K562 (cell line): Measurements from ENCODE around the gene DTL. TPM values are rescaled to one million over a fixed set of nuclear protein-coding genes. Genes with fewer than 3 reads are reported as not detected.

Source experiments
- ATAC-seq: fragments of 200-7000 bp; cut with Tn5 transposase; 3 replicates; pipeline ENCODE4 v1.9.1; 2020; ENCODE audit warnings: moderate library complexity
- BruUV-seq: library from RNA; stranded (reverse); fragments of 400-500 nt; replicated peaks from 2 replicates; lab custom pipeline; 2021; lab: Mats Ljungman, UMichigan
- CTCF ChIA-PET: fragments of 300-600 bp; formaldehyde crosslinking; extraction: SDS; loops from one replicate; lab custom pipeline; 2021; ENCODE audit warnings: low intra/inter-chr PET ratio; lab: Yijun Ruan, JAX
- POLR2A ChIA-PET: fragments of 300-600, 350-650 bp; sonication (Branson Sonifier 250); formaldehyde crosslinking; extraction: SDS; loops from one replicate; lab custom pipeline; 2021; ENCODE audit warnings: antibody characterized with exemption, inconsistent platforms; lab: Yijun Ruan, JAX
- DNase-seq, 4 experiments: peaks; one replicate each; pipeline versions ENCODE4 v3.0.0 to v3.0.0-alpha.2; 2011 to 2018; ENCODE audit warnings: low spot score in 3 of 4, mixed read lengths in 3 of 4; ENCODE audit errors: extremely low read depth in 1 of 4
- FAIRE-seq: peaks from 2 replicates; lab custom pipeline; 2011; peaks lifted over from hg19 to GRCh38; lab: Jason Lieb, UNC
- H2AFZ ChIP-seq: 2 replicates; pipeline ENCODE4 v1.6.0; 2011; ENCODE audit warnings: low read depth, low read length, control low read depth, inconsistent platforms
- H3K27ac ChIP-seq: fragments of 200-600 bp; 3 replicates; pipeline ENCODE4 v1.8.0; 2011; ENCODE audit warnings: low read depth, mild to moderate bottlenecking, control low read depth, inconsistent platforms, low read length, moderate library complexity, mixed read lengths; ENCODE audit errors: extremely low read depth
- H3K27me3 ChIP-seq, 2 experiments: fragments of 300-600 bp in 1 of 2; 2 replicates in 1 of 2; 3 replicates in 1 of 2; pipeline versions ENCODE4 v1.6.0 to v1.8.0; 2011; ENCODE audit warnings: inconsistent platforms in 2 of 2, low read length in 2 of 2, mild to moderate bottlenecking in 1 of 2, mixed read lengths in 1 of 2, moderate library complexity in 1 of 2; ENCODE audit not compliant: control insufficient read depth in 2 of 2, insufficient read depth in 2 of 2
- H3K36me3 ChIP-seq: fragments of 300-600 bp; 3 replicates; pipeline ENCODE4 v1.8.0; 2011; ENCODE audit warnings: mild to moderate bottlenecking, low read length, inconsistent platforms; ENCODE audit not compliant: control insufficient read depth, insufficient read depth
- H3K4me1 ChIP-seq, 2 experiments: fragments of 200-600 bp in 1 of 2; replicated peaks in 1 of 2; 2 replicates in 1 of 2; 3 replicates in 1 of 2; pipeline versions ENCODE4 v1.5.1 to v1.8.0; 2011; ENCODE audit warnings: inconsistent platforms in 2 of 2, low read length in 2 of 2, mild to moderate bottlenecking in 1 of 2, mixed read lengths in 1 of 2, moderate library complexity in 1 of 2; ENCODE audit not compliant: control insufficient read depth in 2 of 2, insufficient read depth in 2 of 2
- H3K4me2 ChIP-seq: 2 replicates; pipeline ENCODE4 v1.6.1; 2011; ENCODE audit warnings: low read length, control low read depth, inconsistent platforms, mixed read lengths; ENCODE audit not compliant: insufficient read depth
- H3K4me3 ChIP-seq: fragments of 200-600 bp; sonication (generic), shearing (Covaris generic); 2 replicates; pipeline ENCODE4 v1.5.1; 2016; ENCODE audit warnings: control low read depth, inconsistent platforms
- H3K79me2 ChIP-seq: fragments of 200-600 bp; 3 replicates; pipeline ENCODE4 v1.8.0; 2011; ENCODE audit warnings: low read length, inconsistent platforms; ENCODE audit not compliant: control insufficient read depth, insufficient read depth
- H3K9ac ChIP-seq, 2 experiments: 2 replicates each; pipeline versions ENCODE4 v1.6.0 to v1.6.1; 2011; ENCODE audit warnings: low read depth in 2 of 2, low read length in 2 of 2, control low read depth in 1 of 2, inconsistent platforms in 1 of 2, mild to moderate bottlenecking in 1 of 2, mixed read lengths in 1 of 2; ENCODE audit not compliant: insufficient read depth in 1 of 2
- H3K9me1 ChIP-seq: one replicate; pipeline ENCODE4 v1.6.0; 2011; ENCODE audit warnings: inconsistent platforms, mild to moderate bottlenecking, low read length, moderate library complexity; ENCODE audit not compliant: control insufficient read depth, insufficient read depth
- H3K9me3 ChIP-seq: replicated peaks from 2 replicates; pipeline ENCODE4 v1.5.1; 2011; ENCODE audit warnings: low read depth, low read length, inconsistent platforms; ENCODE audit not compliant: control insufficient read depth, insufficient read depth
- H4K20me1 ChIP-seq: replicated peaks from 2 replicates; pipeline ENCODE4 v1.6.1; 2011; ENCODE audit warnings: low read length, inconsistent platforms, mixed read lengths; ENCODE audit not compliant: control insufficient read depth, insufficient read depth
- DEAF1 ChIP-seq: fragments of 450-650 bp; formaldehyde crosslinking; IDR thresholded peaks from 2 replicates; pipeline ENCODE4 v1.4.0; 2020; ENCODE audit warnings: mild to moderate bottlenecking, moderate library complexity
- HNRNPL ChIP-seq: fragments of 200-400 bp; formaldehyde crosslinking; IDR thresholded peaks from 2 replicates; pipeline ENCODE4 v1.6.1; 2017; ENCODE audit warnings: low read depth, mild to moderate bottlenecking, low read length
- PRDM10 ChIP-seq: fragments of 450-650 bp; IDR thresholded peaks from 2 replicates; pipeline ENCODE4 v1.6.1; 2018; ENCODE audit not compliant: partially characterized antibody
- ZNF830 ChIP-seq: fragments of 250-450 bp; sonication (Bioruptor Pico); IDR thresholded peaks from 2 replicates; pipeline ENCODE4 v1.5.0; 2021; ENCODE audit warnings: mild to moderate bottlenecking
- WGBS: fragments of 100-300 bp; shearing (Covaris generic); methylation state at CpG from one replicate; pipeline ENCODE4 v1.1.6; 2016; ENCODE audit warnings: low coverage, mixed read lengths; ENCODE audit not compliant: insufficient coverage; ENCODE audit errors: missing lambda C conversion rate; 5-methylcytosine and 5-hydroxymethylcytosine counted together
- in situ Hi-C: fragments of 300-500 bp; cut with MboI; formaldehyde crosslinking; loops from 4 replicates; pipeline ENCODE4 v1.15.0; 2018; ENCODE audit warnings: inconsistent platforms, mixed read lengths
- intact Hi-C: fragments of 100-400 bp; cut with micrococcal nuclease; formaldehyde crosslinking; loops from 2 replicates; pipeline ENCODE4 v1.14.2; 2022
- polyA plus RNA-seq, 8 experiments: library from polyadenylated mRNA; depleted of rRNA in 4 of 8; stranded (reverse) in 5 of 8; unstranded in 3 of 8; fragments of >200 nt; fragmentation: Nextera tagmentation in 2 of 8; fragmentation: Illumina TruSeq in 1 of 8; extraction: Ambion mirVana in 2 of 8; extraction: Trizol in 1 of 8; gene quantifications; 2 replicates each; pipeline versions ENCODE4 v1.2.1 to v1.2.3, GENCODE V29; 2011 to 2014; ENCODE audit warnings: inconsistent platforms in 1 of 8, missing spikeins in 1 of 8
- total RNA-seq, 7 experiments: library from RNA; depleted of rRNA in 6 of 7; stranded (reverse); fragments of >200 nt in 6 of 7; fragmentation: Illumina TruSeq in 2 of 7; extraction: Trizol in 2 of 7; gene quantifications; 2 replicates each; pipeline versions ENCODE4 v1.2.1 to v1.2.3, GENCODE V29; 2011 to 2021; ENCODE audit warnings: low replicate concordance in 1 of 7
- TF ChIP-seq, protein P1 (sequence below): fragments of 250-450 bp; sonication (Bioruptor Pico); IDR thresholded peaks from 2 replicates; pipeline ENCODE4 v1.5.0; 2021
- TF ChIP-seq, protein P2 (sequence below): fragments of 450-650 bp; IDR thresholded peaks from 2 replicates; pipeline ENCODE4 v1.6.1; 2018; ENCODE audit warnings: mild to moderate bottlenecking, low read depth; ENCODE audit not compliant: partially characterized antibody

Gene DTL
- total and polyA plus RNA-seq, 9 of the 15 experiments (the other 6 are each of a cell fraction or from before 2014, with no cell fraction given) = 38.3 to 81.0 (median 63.2) TPM

DNA sequence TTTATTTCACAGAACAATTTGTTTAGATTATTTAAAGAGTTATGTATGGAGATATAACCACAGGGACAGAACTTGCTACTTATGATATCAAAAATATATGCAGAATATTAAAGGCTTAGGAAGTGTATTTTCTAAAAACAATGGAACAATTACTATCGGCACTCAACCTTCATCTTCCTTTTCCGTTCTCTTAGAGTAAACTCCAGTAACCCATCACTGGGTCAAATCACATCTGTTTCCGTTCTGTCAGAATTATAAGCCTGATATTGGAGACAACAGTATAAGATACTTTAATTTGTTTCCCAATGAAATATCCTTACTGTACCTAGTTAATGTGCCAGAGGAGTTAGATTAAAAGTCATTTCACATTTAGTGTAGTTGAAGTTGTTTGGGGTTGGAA is 32.2 kb downstream of the DTL start:
- Histone ChIP-seq H3K4me2 (no peak overlapping the region), H2AFZ (no peak overlapping the region), H3K27me3 (no peaks in the 10 kb centered on the region), H3K27ac (no peak overlapping the region), H3K4me1 (no peaks in the 10 kb centered on the region), H3K79me2 (0 out of 3 replicates have a peak, but pooled peaks cover 3% of the 10 kb centered on the region), H3K9ac (no peak overlapping the region), H4K20me1 (no peaks in the 10 kb centered on the region), H3K36me3 (peaks cover 91% of the 10 kb centered on the region), H3K4me3 (no peak overlapping the region), H3K9me1 (no peaks in the 10 kb centered on the region)
- ATAC-seq (no peak), FAIRE-seq (no peak), DNase-seq (no peak)
- POLR2A ChIA-PET = no interaction called here
- intact Hi-C loops (no loop called here), in situ Hi-C loops (no loop called here)
- CTCF ChIA-PET = no interaction called here
- 96% methylated on average over 3 of the region's 3 CpGs for WGBS
- BruUV-seq = no TSS peak
- TF ChIP-seq ZNF830 (CRISPR knock-in tag) = no peak
- TF ChIP-seq HNRNPL = no peak
- no peak for TF ChIP-seq DEAF1 (CRISPR knock-in tag)
- TF ChIP-seq, protein P1, sequence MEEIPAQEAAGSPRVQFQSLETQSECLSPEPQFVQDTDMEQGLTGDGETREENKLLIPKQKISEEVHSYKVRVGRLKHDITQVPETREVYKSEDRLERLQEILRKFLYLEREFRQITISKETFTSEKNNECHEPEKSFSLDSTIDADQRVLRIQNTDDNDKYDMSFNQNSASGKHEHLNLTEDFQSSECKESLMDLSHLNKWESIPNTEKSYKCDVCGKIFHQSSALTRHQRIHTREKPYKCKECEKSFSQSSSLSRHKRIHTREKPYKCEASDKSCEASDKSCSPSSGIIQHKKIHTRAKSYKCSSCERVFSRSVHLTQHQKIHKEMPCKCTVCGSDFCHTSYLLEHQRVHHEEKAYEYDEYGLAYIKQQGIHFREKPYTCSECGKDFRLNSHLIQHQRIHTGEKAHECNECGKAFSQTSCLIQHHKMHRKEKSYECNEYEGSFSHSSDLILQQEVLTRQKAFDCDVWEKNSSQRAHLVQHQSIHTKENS (CRISPR knock-in tag) = no peak
- no peak for TF ChIP-seq PRDM10
- TF ChIP-seq, protein P2, sequence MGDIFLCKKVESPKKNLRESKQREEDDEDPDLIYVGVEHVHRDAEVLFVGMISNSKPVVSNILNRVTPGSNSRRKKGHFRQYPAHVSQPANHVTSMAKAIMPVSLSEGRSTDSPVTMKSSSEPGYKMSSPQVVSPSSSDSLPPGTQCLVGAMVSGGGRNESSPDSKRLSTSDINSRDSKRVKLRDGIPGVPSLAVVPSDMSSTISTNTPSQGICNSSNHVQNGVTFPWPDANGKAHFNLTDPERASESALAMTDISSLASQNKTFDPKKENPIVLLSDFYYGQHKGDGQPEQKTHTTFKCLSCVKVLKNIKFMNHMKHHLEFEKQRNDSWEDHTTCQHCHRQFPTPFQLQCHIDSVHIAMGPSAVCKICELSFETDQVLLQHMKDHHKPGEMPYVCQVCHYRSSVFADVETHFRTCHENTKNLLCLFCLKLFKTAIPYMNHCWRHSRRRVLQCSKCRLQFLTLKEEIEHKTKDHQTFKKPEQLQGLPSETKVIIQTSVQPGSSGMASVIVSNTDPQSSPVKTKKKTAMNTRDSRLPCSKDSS = no peak
- TF ChIP-seq, all 486 proteins: peak for 0
- no peaks in the 10 kb centered on the region for H3K9me3 ChIP-seq
